Psoas muscle (tissue), 8 donors: Measurements from ENCODE around the gene VCL. TPM values are rescaled to one million over a fixed set of nuclear protein-coding genes. Genes with fewer than 3 reads are reported as not detected.
"Not testable (repeated sequence)": the region's sequence is repeated elsewhere in the genome, so short reads cannot be mapped to it uniquely, and the experiment has no call there.

ENCODE experiments used
- ATAC-seq, 4 donors: fragments of 200-7000 bp; cut with Tn5 transposase; one replicate each; pipeline ENCODE4 v1.9.1; 2020; ENCODE audit warnings: moderate library complexity in 3 of 4, mild to moderate bottlenecking in 2 of 4
- DNase-seq, 2 donors: peaks; one replicate each; pipeline ENCODE4 v3.0.0-alpha.2; 2020
- H3K27ac ChIP-seq: fragments of 200-600 bp; one replicate; pipeline ENCODE4 v1.8.0; 2022
- H3K27me3 ChIP-seq, 3 donors: fragments of 200-600 bp in 1 of 3; one replicate each; pipeline versions ENCODE4 v1.6.1 to v1.8.0; 2013 to 2022; ENCODE audit warnings: low read length in 2 of 3, mild to moderate bottlenecking in 2 of 3, moderate library complexity in 1 of 3; ENCODE audit not compliant: insufficient read depth in 3 of 3
- H3K36me3 ChIP-seq, 2 donors: fragments of 200-600 bp in 1 of 2; one replicate each; pipeline versions ENCODE4 v1.6.1 to v1.8.0; 2013 to 2022; ENCODE audit warnings: low read depth in 1 of 2, mild to moderate bottlenecking in 1 of 2, moderate library complexity in 1 of 2; ENCODE audit not compliant: insufficient read depth in 1 of 2
- H3K4me1 ChIP-seq: fragments of 200-600 bp; one replicate; pipeline ENCODE4 v1.8.0; 2022
- H3K4me3 ChIP-seq: fragments of 200-600 bp; one replicate; pipeline ENCODE4 v1.8.0; 2022; ENCODE audit warnings: mild to moderate bottlenecking
- H3K9me3 ChIP-seq: fragments of 200-600 bp; one replicate; pipeline ENCODE4 v1.8.0; 2022
- WGBS, 3 donors: extraction: QIAGEN DNeasy Blood & Tissue Kit; methylation state at CpG; one replicate each; pipeline versions ENCODE4 v1.1.6 to v1.1.7; 2013; 5-methylcytosine and 5-hydroxymethylcytosine counted together
- intact Hi-C, 2 donors: fragments of 100-400 bp; cut with DNase I; formaldehyde crosslinking; loops; one replicate each; pipeline versions ENCODE4 v1.11.0 to v1.14.2; 2022
- polyA plus RNA-seq, 3 donors: library from polyadenylated mRNA; stranded (reverse); fragments of 200-250 nt; gene quantifications; one replicate each; pipeline ENCODE4 v1.2.3, GENCODE V29; 2013
- total RNA-seq, 4 donors: library from RNA; stranded (reverse); fragmentation: NEBNext Ultra II Directional in 2 of 4; extraction: Animal tissue kit (Norgen Biotek cat#: 25700) in 2 of 4; gene quantifications; one replicate each; pipeline versions ENCODE4 v1.2.1 to v1.2.4, GENCODE V29; 2021 to 2023
- TF ChIP-seq, protein P1 (sequence below): fragments of 200-600 bp; IDR thresholded peaks from one replicate; pipeline ENCODE4 v1.8.0; 2022; ENCODE audit warnings: antibody characterized with exemption
- donor health status: healthy with polysubstance abuse.
- donor health status: DM: no; HTN: no; CAD: no; lungs with moderate emphysema.
- donor health status: Bipolar disorder and iron deficiency.
- donor health status: healthy.
- donor health status: DM: yes; HTN: yes; CAD: no.
- donor health status: DM: no; HTN: no; CAD: no.
- donor health status: DM: no; HTN: no; CAD: no.
- donor health status: DM: yes; HTN: yes; CAD: no.

Gene VCL
- total and polyA plus RNA-seq, 7 donors: 54.5 to 426 (median 93.2) TPM

DNA sequence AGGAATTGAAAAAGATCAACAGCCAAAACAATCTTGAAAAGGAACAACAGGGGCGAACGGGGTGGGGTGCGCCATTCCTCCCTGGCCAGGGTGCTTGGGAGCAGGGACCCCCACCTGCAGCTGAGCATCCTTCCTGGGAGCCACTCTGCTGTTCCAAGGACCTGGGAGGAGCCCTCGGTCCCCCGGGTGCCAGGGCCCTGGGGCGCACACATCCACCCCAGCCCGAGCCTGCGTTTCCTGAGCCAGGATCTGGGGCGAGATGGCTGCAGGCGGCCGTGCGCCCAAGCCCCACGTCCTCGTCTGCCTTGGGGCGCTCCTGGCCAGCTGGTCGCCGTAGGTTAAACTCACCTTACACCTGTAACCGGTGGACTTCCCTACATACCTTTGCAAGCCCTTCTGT, 142.1 kb downstream of the VCL start:
- Histone ChIP-seq H3K9me3 (no peaks in the 10 kb centered on the region), H3K36me3 (peaks cover 8 to 40% of the 10 kb centered on the region in 2 donors), H3K4me1 (peaks cover 2% of the 10 kb centered on the region), H3K27me3 (no peaks in the 10 kb centered on the region), H3K4me3 (no peak overlapping the region), H3K27ac (no peak overlapping the region)
- TF ChIP-seq, protein P1, sequence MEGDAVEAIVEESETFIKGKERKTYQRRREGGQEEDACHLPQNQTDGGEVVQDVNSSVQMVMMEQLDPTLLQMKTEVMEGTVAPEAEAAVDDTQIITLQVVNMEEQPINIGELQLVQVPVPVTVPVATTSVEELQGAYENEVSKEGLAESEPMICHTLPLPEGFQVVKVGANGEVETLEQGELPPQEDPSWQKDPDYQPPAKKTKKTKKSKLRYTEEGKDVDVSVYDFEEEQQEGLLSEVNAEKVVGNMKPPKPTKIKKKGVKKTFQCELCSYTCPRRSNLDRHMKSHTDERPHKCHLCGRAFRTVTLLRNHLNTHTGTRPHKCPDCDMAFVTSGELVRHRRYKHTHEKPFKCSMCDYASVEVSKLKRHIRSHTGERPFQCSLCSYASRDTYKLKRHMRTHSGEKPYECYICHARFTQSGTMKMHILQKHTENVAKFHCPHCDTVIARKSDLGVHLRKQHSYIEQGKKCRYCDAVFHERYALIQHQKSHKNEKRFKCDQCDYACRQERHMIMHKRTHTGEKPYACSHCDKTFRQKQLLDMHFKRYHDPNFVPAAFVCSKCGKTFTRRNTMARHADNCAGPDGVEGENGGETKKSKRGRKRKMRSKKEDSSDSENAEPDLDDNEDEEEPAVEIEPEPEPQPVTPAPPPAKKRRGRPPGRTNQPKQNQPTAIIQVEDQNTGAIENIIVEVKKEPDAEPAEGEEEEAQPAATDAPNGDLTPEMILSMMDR: no peak
- no peak for DNase-seq
- intact Hi-C loops: loop anchor here in 1 of 2 donors (5.0 kb wide), 1 partner anchor 53 kb away; no protein-coding TSS in a partner anchor
- WGBS, 3 donors: 94 to 96% (median 95%) methylated on average over 17 to 18 of the region's 18 CpGs
- ATAC-seq: peak in 3 of 4 donors; percentile 15 to 23 (median 19)

DNA sequence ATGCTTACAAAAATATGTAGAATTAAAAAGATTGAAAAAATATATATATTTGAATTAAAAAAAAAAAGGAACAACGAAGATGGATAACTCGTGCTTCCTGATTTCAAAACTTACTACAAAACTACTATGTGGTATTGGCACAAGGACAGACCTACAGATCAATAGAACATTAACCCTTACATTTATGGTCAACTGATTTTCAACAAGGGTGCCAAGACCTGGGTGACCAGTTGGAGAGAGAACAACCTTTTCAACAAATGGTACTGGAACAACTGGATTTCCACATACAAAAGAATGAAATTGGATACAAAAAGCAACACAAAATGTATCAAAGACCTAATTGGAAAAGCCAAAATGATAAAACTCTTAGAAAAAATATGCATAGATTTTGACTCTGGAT, 142.6 kb downstream of the VCL start:
- H3K27ac ChIP-seq: no peak overlapping the region
- peaks cover 8 to 35% of the 10 kb centered on the region in 2 donors for H3K36me3 ChIP-seq
- no peaks in the 10 kb centered on the region for H3K27me3 ChIP-seq
- TF ChIP-seq, protein P1: no peak
- no peaks in the 10 kb centered on the region for H3K9me3 ChIP-seq
- H3K4me3 ChIP-seq: no peak overlapping the region
- intact Hi-C loops: loop anchor here in 1 of 2 donors (5.0 kb wide), 1 partner anchor 53 kb away; no protein-coding TSS in a partner anchor
- DNase-seq (no peak), ATAC-seq (no peak)
- WGBS, 3 donors: 82 to 89% (median 84%) methylated on average over 2 of the region's 2 CpGs
- H3K4me1 ChIP-seq: peaks cover 8% of the 10 kb centered on the region

GRCh38 chr10:74145133-74145532, 147.2 kb downstream of the VCL start:
- TF ChIP-seq, protein P1: no peak
- Histone ChIP-seq H3K4me3 (no peak overlapping the region), H3K27ac (no peak overlapping the region), H3K27me3 (no peaks in the 10 kb centered on the region), H3K9me3 (no peaks in the 10 kb centered on the region), H3K36me3 (peaks cover 0 to 31% of the 10 kb centered on the region in 2 donors), H3K4me1 (peaks cover 26% of the 10 kb centered on the region)
- WGBS, 3 donors: 5 to 11% (median 6%) methylated on average over 2 of the region's 2 CpGs
- ATAC-seq (no peak), DNase-seq (no peak)
- intact Hi-C loops: no loop called here

- H3K9me3 ChIP-seq, H3K27me3 ChIP-seq, ATAC-seq, H3K4me3 ChIP-seq, DNase-seq, intact Hi-C loops, H3K27ac ChIP-seq: not testable (repeated sequence)
- H3K4me1 ChIP-seq: peaks cover 27% of the 10 kb centered on the region
- WGBS, 3 donors: 94 to 97% (median 94%) methylated on average over 10 of the region's 10 CpGs
- peaks cover 0 to 30% of the 10 kb centered on the region in 2 donors for H3K36me3 ChIP-seq
Measured at GRCh38 chr10:74146980-74147379, 149.1 kb downstream of the VCL start.

DNA sequence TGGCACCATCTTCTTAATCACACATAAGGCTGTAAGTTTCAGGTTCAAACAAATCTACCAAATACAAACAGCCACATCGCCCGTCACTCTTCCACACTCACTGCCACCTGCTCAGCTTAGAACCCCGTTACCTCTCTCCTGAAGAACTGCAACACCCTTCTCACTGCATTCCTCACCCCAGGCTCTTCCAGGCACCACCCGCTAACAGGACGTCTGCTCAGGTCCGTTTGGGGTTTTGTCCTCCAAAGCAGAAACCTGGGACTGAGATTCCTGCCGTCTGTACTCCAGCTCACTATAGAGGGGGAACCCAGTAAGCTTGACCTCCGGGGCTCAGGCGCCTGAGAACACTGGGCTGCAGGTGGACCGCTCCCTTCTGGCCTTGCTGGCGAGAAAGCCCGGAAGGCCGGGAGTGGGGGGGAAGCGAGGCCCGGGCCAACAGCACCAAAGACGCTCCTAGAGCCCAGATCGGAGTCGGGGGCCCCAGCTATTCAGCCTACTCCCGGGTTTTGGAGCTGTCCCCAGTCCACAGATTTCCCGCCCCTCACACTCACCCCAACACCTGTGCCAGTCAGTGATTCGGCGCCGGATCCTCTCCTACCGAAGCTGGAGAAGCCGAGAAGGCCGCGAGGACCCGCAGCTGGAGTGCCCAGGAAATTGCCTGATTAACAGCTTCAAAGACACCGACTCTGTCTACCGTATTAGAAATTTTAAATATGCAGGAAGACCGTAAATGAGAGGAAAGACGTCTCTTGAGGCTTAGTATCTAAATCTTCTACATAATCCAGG, 152.5 kb downstream of the VCL start, which contains the start of gene AP3M1:
Gene AP3M1, minus strand, starts transcription at position 625 of the 786 bp plus-strand sequence. CDS start 12,449 bp downstream, outside the sequence.
- Histone ChIP-seq H3K27me3 (no peaks in the 10 kb centered on the region), H3K27ac (peak within 1 kb of the TSS; percentile 96), H3K4me3 (peak within 1 kb of the TSS; percentile 96), H3K4me1 (peaks cover 40% of the 10 kb centered on the region), H3K36me3 (peaks cover 0 to 30% of the 10 kb centered on the region in 2 donors), H3K9me3 (no peaks in the 10 kb centered on the region)
- 0 to 1% (median 0%) methylated on average over 31 to 32 of the region's 32 CpGs for WGBS, 3 donors
- TF ChIP-seq, protein P1: no peak
- intact Hi-C loops: no loop called here
- DNase-seq: peak; percentile 86 to 93
- ATAC-seq: peak; percentile 71 to 76 (median 72)
